ENCODE results near the gene C16orf92. TPM values are rescaled to one million over a fixed set of nuclear protein-coding genes. Genes with fewer than 3 reads are reported as not detected.

C16orf92 gene
- total and polyA plus RNA-seq, 2 of the 13 experiments (the other 11 are each of a cell fraction or from before 2014, with no cell fraction given) = not detected

- TF ChIP-seq ZIK1 (CRISPR knock-in tag; IDR thresholded peaks at IDR 0.05; ENCODE audit: borderline replicate concordance, low read depth) = no peak
- TF ChIP-seq ZKSCAN1 (IDR thresholded peaks at IDR 0.05; ENCODE audit: low read length) = no peak
- TF ChIP-seq CREBL2 (CRISPR knock-in tag; IDR thresholded peaks at IDR 0.05; ENCODE audit: borderline replicate concordance) = no peak
- no peak for TF ChIP-seq SKIL (CRISPR knock-in tag; IDR thresholded peaks at IDR 0.05; ENCODE audit: borderline replicate concordance)
- TF ChIP-seq ZNF609 (CRISPR knock-in tag; IDR thresholded peaks at IDR 0.05; ENCODE audit: borderline replicate concordance) = no peak
- TF ChIP-seq KAT7 (CRISPR knock-in tag; IDR thresholded peaks at IDR 0.05; ENCODE audit: borderline replicate concordance) = no peak; the same call in 1 of the 2 replicates
- peak; percentile 81; the same call in 1 of the 2 replicates for TF ChIP-seq ZNF766 (CRISPR knock-in tag; IDR thresholded peaks at IDR 0.05; ENCODE audit: borderline replicate concordance)
- no peak; the same call in 1 of the 2 replicates for TF ChIP-seq ZNF776 (CRISPR knock-in tag; IDR thresholded peaks at IDR 0.05)
- TF ChIP-seq SIN3B (IDR thresholded peaks at IDR 0.05; ENCODE audit: low read length) = no peak; the same call in 1 of the 2 replicates
- TF ChIP-seq ARNTL (CRISPR knock-in tag; IDR thresholded peaks at IDR 0.05) = no peak
- no peak for TF ChIP-seq ZSCAN22 (CRISPR knock-in tag; IDR thresholded peaks at IDR 0.05)
- TF ChIP-seq ZKSCAN5 (CRISPR knock-in tag; IDR thresholded peaks at IDR 0.05) = 0 out of 2 replicates have a peak, but pooled peaks have one; percentile 46
- TF ChIP-seq YEATS2 (CRISPR knock-in tag; IDR thresholded peaks at IDR 0.05; ENCODE audit: borderline replicate concordance) = no peak
- no peak for TF ChIP-seq CC2D1A (CRISPR knock-in tag; IDR thresholded peaks at IDR 0.05)
- peak; percentile 99 for TF ChIP-seq FOXO4 (CRISPR knock-in tag; conservative IDR thresholded peaks at IDR 0.05)
- no peak for TF ChIP-seq ZBTB7B (CRISPR knock-in tag; IDR thresholded peaks at IDR 0.05)
- TF ChIP-seq ADNP (CRISPR knock-in tag; IDR thresholded peaks at IDR 0.05) = no peak
- no peak for TF ChIP-seq ZNF567 (CRISPR knock-in tag; IDR thresholded peaks at IDR 0.05; ENCODE audit: borderline replicate concordance)
- TF ChIP-seq CBX2 (IDR thresholded peaks at IDR 0.05; ENCODE audit: low read depth, low read length) = no peak
- no peak for TF ChIP-seq CBX2 (CRISPR knock-in tag; IDR thresholded peaks at IDR 0.05; ENCODE audit: low read depth)
- TF ChIP-seq HCFC1 (IDR thresholded peaks at IDR 0.05; ENCODE audit: low read depth, low read length) = no peak
Measured at GRCh38 chr16:29995324-29995910, 27.6 kb upstream of the C16orf92 start, which contains the start of gene HIRIP3 (continued).
